Endothelial cell of umbilical vein (primary cell): ENCODE measurements around the gene BRSK2.

ENCODE experiments used
- POLR2AphosphoS5 ChIP-seq: IDR thresholded peaks from 2 replicates; pipeline ENCODE4 v1.6.1; 2012; ENCODE audit warnings: low read depth, mild to moderate bottlenecking, control low read depth, low read length, moderate library complexity; ENCODE audit not compliant: insufficient read depth
- TF ChIP-seq, protein P1 (sequence below), 2 donors: IDR thresholded peaks; 1 replicate in 1 of 2; 2 replicates in 1 of 2; pipeline ENCODE4 v1.5.1; 2011; ENCODE audit warnings: low read length in 2 of 2, mild to moderate bottlenecking in 2 of 2, moderate library complexity in 2 of 2, control low read depth in 1 of 2, inconsistent platforms in 1 of 2, low read depth in 1 of 2; ENCODE audit not compliant: insufficient read depth in 1 of 2; ENCODE audit errors: extremely low read depth in 1 of 2
- TF ChIP-seq, protein P2 (sequence below): IDR thresholded peaks from 2 replicates; pipeline ENCODE4 v1.6.1; 2011; ENCODE audit not compliant: insufficient read depth, insufficient read length

DNA sequence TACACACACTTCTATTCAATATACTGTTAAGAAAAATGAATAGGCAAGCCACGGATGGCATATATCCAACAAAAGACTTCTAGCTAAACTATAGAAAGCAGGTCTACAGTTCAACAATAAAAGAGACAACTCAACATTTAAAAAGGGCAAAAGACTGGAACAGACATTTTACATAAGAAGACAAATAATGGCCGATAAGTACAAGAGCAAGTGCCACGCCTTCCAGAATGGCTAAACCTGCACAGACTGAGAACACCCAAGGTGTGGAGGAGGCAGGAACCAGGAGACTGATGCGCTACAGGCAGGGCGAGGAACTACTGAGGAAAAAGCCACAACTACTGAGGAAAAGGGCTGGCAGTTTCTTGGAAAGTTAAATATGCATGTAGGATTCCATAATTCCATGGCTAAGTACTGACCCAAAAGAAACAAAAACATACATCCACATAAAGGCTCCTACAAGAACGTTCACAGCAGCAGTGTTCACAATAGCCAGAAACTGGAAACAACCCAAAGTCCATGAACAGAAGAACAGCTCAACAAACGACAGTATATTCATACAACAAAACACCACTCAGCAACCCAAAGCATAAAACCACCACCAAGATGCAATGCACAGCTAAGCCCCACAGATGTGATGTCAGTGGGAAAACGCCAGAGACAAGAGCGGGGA lies 106.5 kb downstream of the BRSK2 start:
- TF ChIP-seq, protein P1, sequence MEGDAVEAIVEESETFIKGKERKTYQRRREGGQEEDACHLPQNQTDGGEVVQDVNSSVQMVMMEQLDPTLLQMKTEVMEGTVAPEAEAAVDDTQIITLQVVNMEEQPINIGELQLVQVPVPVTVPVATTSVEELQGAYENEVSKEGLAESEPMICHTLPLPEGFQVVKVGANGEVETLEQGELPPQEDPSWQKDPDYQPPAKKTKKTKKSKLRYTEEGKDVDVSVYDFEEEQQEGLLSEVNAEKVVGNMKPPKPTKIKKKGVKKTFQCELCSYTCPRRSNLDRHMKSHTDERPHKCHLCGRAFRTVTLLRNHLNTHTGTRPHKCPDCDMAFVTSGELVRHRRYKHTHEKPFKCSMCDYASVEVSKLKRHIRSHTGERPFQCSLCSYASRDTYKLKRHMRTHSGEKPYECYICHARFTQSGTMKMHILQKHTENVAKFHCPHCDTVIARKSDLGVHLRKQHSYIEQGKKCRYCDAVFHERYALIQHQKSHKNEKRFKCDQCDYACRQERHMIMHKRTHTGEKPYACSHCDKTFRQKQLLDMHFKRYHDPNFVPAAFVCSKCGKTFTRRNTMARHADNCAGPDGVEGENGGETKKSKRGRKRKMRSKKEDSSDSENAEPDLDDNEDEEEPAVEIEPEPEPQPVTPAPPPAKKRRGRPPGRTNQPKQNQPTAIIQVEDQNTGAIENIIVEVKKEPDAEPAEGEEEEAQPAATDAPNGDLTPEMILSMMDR (IDR thresholded peaks at IDR 0.05; ENCODE audit: extremely low read depth in 1 of 2, insufficient read depth in 1 of 2, low read depth in 1 of 2, low read length in 2 of 2): no peak
- TF ChIP-seq, protein P2, sequence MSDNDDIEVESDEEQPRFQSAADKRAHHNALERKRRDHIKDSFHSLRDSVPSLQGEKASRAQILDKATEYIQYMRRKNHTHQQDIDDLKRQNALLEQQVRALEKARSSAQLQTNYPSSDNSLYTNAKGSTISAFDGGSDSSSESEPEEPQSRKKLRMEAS: no peak
- TF ChIP-seq POLR2AphosphoS5: no peak
